Measurements from ENCODE around the gene CLCN2.

- TF ChIP-seq, protein P1, sequence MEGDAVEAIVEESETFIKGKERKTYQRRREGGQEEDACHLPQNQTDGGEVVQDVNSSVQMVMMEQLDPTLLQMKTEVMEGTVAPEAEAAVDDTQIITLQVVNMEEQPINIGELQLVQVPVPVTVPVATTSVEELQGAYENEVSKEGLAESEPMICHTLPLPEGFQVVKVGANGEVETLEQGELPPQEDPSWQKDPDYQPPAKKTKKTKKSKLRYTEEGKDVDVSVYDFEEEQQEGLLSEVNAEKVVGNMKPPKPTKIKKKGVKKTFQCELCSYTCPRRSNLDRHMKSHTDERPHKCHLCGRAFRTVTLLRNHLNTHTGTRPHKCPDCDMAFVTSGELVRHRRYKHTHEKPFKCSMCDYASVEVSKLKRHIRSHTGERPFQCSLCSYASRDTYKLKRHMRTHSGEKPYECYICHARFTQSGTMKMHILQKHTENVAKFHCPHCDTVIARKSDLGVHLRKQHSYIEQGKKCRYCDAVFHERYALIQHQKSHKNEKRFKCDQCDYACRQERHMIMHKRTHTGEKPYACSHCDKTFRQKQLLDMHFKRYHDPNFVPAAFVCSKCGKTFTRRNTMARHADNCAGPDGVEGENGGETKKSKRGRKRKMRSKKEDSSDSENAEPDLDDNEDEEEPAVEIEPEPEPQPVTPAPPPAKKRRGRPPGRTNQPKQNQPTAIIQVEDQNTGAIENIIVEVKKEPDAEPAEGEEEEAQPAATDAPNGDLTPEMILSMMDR (IDR thresholded peaks at IDR 0.05) = peak; percentile 23 to 57 (median 54)
- TF ChIP-seq POLR2AphosphoS5 (IDR thresholded peaks at IDR 0.05; ENCODE audit: insufficient read depth in 1 of 2, low read depth in 1 of 2) = no peak
These were observed 7.2 kb downstream of the CLCN2 start for GRCh38 chr3:184354121-184354728.

Measured in vagina (tissue), 2 donors.